Measurements from ENCODE around the gene UBA5.
A peak's percentile ranks its signal among the peaks of the same experiment; 100 is the strongest.

The UBA5 gene

GRCh38 chr3:132662212-132662611 is 2.1 kb downstream of the UBA5 start:
- peaks cover 67% of the 10 kb centered on the region for H3K4me1 Mint-ChIP-seq (ENCODE audit: low read depth)
- H3K27ac Mint-ChIP-seq, result no peak overlapping the region
- H3K9me3 Mint-ChIP-seq (ENCODE audit: low read depth), result no peaks in the 10 kb centered on the region
- H3K36me3 Mint-ChIP-seq, result no peaks in the 10 kb centered on the region
- H3K4me3 Mint-ChIP-seq, result peak overlapping the region; percentile 97
- H3K27me3 Mint-ChIP-seq, result no peaks in the 10 kb centered on the region

- no peak overlapping the region for H3K27ac Mint-ChIP-seq
- no peaks in the 10 kb centered on the region for H3K36me3 Mint-ChIP-seq
- no peaks in the 10 kb centered on the region for H3K9me3 Mint-ChIP-seq (ENCODE audit: low read depth)
- H3K4me3 Mint-ChIP-seq, result no peak overlapping the region
- H3K4me1 Mint-ChIP-seq (ENCODE audit: low read depth), result peaks cover 57% of the 10 kb centered on the region
- no peaks in the 10 kb centered on the region for H3K27me3 Mint-ChIP-seq
Measured at GRCh38 chr3:132665230-132665745, 5.2 kb downstream of the UBA5 start.

- peaks cover 3% of the 10 kb centered on the region for H3K36me3 Mint-ChIP-seq
- no peaks in the 10 kb centered on the region for H3K9me3 Mint-ChIP-seq (ENCODE audit: low read depth)
- no peak overlapping the region for H3K4me3 Mint-ChIP-seq
- no peak overlapping the region for H3K27ac Mint-ChIP-seq
- no peaks in the 10 kb centered on the region for H3K27me3 Mint-ChIP-seq
- peaks cover 28% of the 10 kb centered on the region for H3K4me1 Mint-ChIP-seq (ENCODE audit: low read depth)
Measured at GRCh38 chr3:132669256-132669777, 9.2 kb downstream of the UBA5 start.

GRCh38 chr3:132675408-132675807 is 15.3 kb downstream of the UBA5 start:
- H3K9me3 Mint-ChIP-seq (ENCODE audit: low read depth), result no peaks in the 10 kb centered on the region
- H3K36me3 Mint-ChIP-seq, result peaks cover 10% of the 10 kb centered on the region
- H3K27me3 Mint-ChIP-seq, result no peaks in the 10 kb centered on the region
- H3K4me3 Mint-ChIP-seq, result no peak overlapping the region
- no peaks in the 10 kb centered on the region for H3K4me1 Mint-ChIP-seq (ENCODE audit: low read depth)
- peak overlapping the region; percentile 81 for H3K27ac Mint-ChIP-seq

GRCh38 chr3:132679911-132680310 is 19.8 kb downstream of the UBA5 start:
- no peak overlapping the region for H3K4me3 Mint-ChIP-seq
- H3K36me3 Mint-ChIP-seq, result peaks cover 10% of the 10 kb centered on the region
- no peaks in the 10 kb centered on the region for H3K27me3 Mint-ChIP-seq
- H3K9me3 Mint-ChIP-seq (ENCODE audit: low read depth), result no peaks in the 10 kb centered on the region
- no peaks in the 10 kb centered on the region for H3K4me1 Mint-ChIP-seq (ENCODE audit: low read depth)
- peak overlapping the region; percentile 55 for H3K27ac Mint-ChIP-seq

- Mint-ChIP-seq H3K4me1 (ENCODE audit: low read depth) (no peaks in the 10 kb centered on the region), H3K4me3 (no peak overlapping the region), H3K36me3 (peaks cover 10% of the 10 kb centered on the region), H3K9me3 (ENCODE audit: low read depth) (no peaks in the 10 kb centered on the region), H3K27ac (no peak overlapping the region), H3K27me3 (no peaks in the 10 kb centered on the region)
Measured at GRCh38 chr3:132681421-132681820, 21.3 kb downstream of the UBA5 start.

- Mint-ChIP-seq H3K27me3 (no peaks in the 10 kb centered on the region), H3K4me1 (ENCODE audit: low read depth) (no peaks in the 10 kb centered on the region), H3K9me3 (ENCODE audit: low read depth) (no peaks in the 10 kb centered on the region), H3K27ac (no peak overlapping the region), H3K36me3 (peaks cover 10% of the 10 kb centered on the region), H3K4me3 (no peak overlapping the region)
Measured at GRCh38 chr3:132682201-132682600, 22.1 kb downstream of the UBA5 start.

GRCh38 chr3:132690040-132690439 is 29.9 kb downstream of the UBA5 start:
- H3K36me3 Mint-ChIP-seq, result peaks cover 6% of the 10 kb centered on the region

GRCh38 chr3:132694991-132695390 is 34.9 kb downstream of the UBA5 start:
- H3K27ac Mint-ChIP-seq, result peak overlapping the region; percentile 74
- H3K9me3 Mint-ChIP-seq (ENCODE audit: low read depth), result no peaks in the 10 kb centered on the region
- no peak overlapping the region for H3K4me3 Mint-ChIP-seq
- H3K36me3 Mint-ChIP-seq, result peaks cover 2% of the 10 kb centered on the region
- no peaks in the 10 kb centered on the region for H3K27me3 Mint-ChIP-seq
- H3K4me1 Mint-ChIP-seq (ENCODE audit: low read depth), result peaks cover 2% of the 10 kb centered on the region

More at GRCh38 chr3:132690040-132690439, 29.9 kb downstream of the UBA5 start:
- Mint-ChIP-seq H3K4me1 (ENCODE audit: low read depth) (peaks cover under 1% of the 10 kb centered on the region), H3K9me3 (ENCODE audit: low read depth) (no peaks in the 10 kb centered on the region), H3K27ac (no peak overlapping the region), H3K4me3 (no peak overlapping the region), H3K27me3 (no peaks in the 10 kb centered on the region)

GRCh38 chr3:132695422-132695821 is 35.3 kb downstream of the UBA5 start:
- H3K9me3 Mint-ChIP-seq (ENCODE audit: low read depth), result no peaks in the 10 kb centered on the region
- H3K27ac Mint-ChIP-seq, result peak overlapping the region; percentile 41
- no peaks in the 10 kb centered on the region for H3K27me3 Mint-ChIP-seq
- peaks cover 2% of the 10 kb centered on the region for H3K36me3 Mint-ChIP-seq
- no peak overlapping the region for H3K4me3 Mint-ChIP-seq
- peaks cover 2% of the 10 kb centered on the region for H3K4me1 Mint-ChIP-seq (ENCODE audit: low read depth)

- Mint-ChIP-seq H3K4me3 (no peak overlapping the region), H3K4me1 (ENCODE audit: low read depth) (no peaks in the 10 kb centered on the region), H3K27me3 (no peaks in the 10 kb centered on the region), H3K9me3 (ENCODE audit: low read depth) (no peaks in the 10 kb centered on the region), H3K27ac (no peak overlapping the region), H3K36me3 (peaks cover 6% of the 10 kb centered on the region)
Measured at GRCh38 chr3:132703733-132704132, 43.6 kb downstream of the UBA5 start.

GRCh38 chr3:132709761-132710160 is 49.6 kb downstream of the UBA5 start:
- Mint-ChIP-seq H3K4me3 (no peak overlapping the region), H3K36me3 (peaks cover 9% of the 10 kb centered on the region), H3K27me3 (no peaks in the 10 kb centered on the region), H3K4me1 (ENCODE audit: low read depth) (peaks cover 6% of the 10 kb centered on the region), H3K27ac (peak overlapping the region; percentile 2), H3K9me3 (ENCODE audit: low read depth) (no peaks in the 10 kb centered on the region)

- Mint-ChIP-seq H3K27me3 (no peaks in the 10 kb centered on the region), H3K36me3 (peaks cover 9% of the 10 kb centered on the region), H3K4me3 (no peak overlapping the region), H3K4me1 (ENCODE audit: low read depth) (peaks cover 8% of the 10 kb centered on the region), H3K27ac (peak overlapping the region; percentile 2), H3K9me3 (ENCODE audit: low read depth) (no peaks in the 10 kb centered on the region)
Measured at GRCh38 chr3:132710311-132710710, 50.2 kb downstream of the UBA5 start.

- H3K27me3 Mint-ChIP-seq, result no peaks in the 10 kb centered on the region
- no peak overlapping the region for H3K27ac Mint-ChIP-seq
- H3K4me1 Mint-ChIP-seq (ENCODE audit: low read depth), result peaks cover 29% of the 10 kb centered on the region
- H3K4me3 Mint-ChIP-seq, result no peak overlapping the region
- H3K9me3 Mint-ChIP-seq (ENCODE audit: low read depth), result no peaks in the 10 kb centered on the region
- H3K36me3 Mint-ChIP-seq, result peaks cover 7% of the 10 kb centered on the region
Measured at GRCh38 chr3:132713977-132714727, 54.0 kb downstream of the UBA5 start.

GRCh38 chr3:132716372-132716771 is 56.2 kb downstream of the UBA5 start:
- Mint-ChIP-seq H3K9me3 (ENCODE audit: low read depth) (no peaks in the 10 kb centered on the region), H3K4me3 (no peak overlapping the region), H3K36me3 (peaks cover 3% of the 10 kb centered on the region), H3K27me3 (no peaks in the 10 kb centered on the region), H3K4me1 (ENCODE audit: low read depth) (peaks cover 48% of the 10 kb centered on the region), H3K27ac (no peak overlapping the region)
